ENCODE results near the gene RECK. TPM values are rescaled to one million over a fixed set of nuclear protein-coding genes. Genes with fewer than 3 reads are reported as not detected.

RECK gene
- total RNA-seq, 1 experiment from 2014 or later, result 10.3 TPM

- Histone ChIP-seq H3K4me2 (ENCODE audit: insufficient read depth, insufficient read length, low read length) (peak overlapping the region; percentile 55), H3K23ac (ENCODE audit: insufficient read length, low read depth, low read length) (no peak overlapping the region), H3K9me3 (ENCODE audit: control insufficient read depth, low read depth, low read length) (no peaks in the 10 kb centered on the region), H4K8ac (replicated peaks; ENCODE audit: insufficient read length, low read depth, low read length) (no peak overlapping the region), H3K56ac (ENCODE audit: insufficient read length, low read depth, low read length) (no peak overlapping the region), H3K27me3 (ENCODE audit: insufficient read depth, low read length) (no peaks in the 10 kb centered on the region), H3K4me1 (ENCODE audit: insufficient read depth, low read length) (no peaks in the 10 kb centered on the region), H4K91ac (ENCODE audit: insufficient read length, low read depth, low read length) (no peak overlapping the region), H4K5ac (ENCODE audit: insufficient read length, low read depth, low read length) (no peak overlapping the region), H3K18ac (ENCODE audit: insufficient read length, low read depth, low read length) (peak overlapping the region; percentile 36), H2AK5ac (ENCODE audit: insufficient read length, low read length) (no peak overlapping the region), H3K23me2 (ENCODE audit: insufficient read length, low read depth, low read length, poor library complexity, severe bottlenecking) (peaks cover 3% of the 10 kb centered on the region), H2BK15ac (ENCODE audit: low read depth, low read length) (no peak overlapping the region), H3K27ac (ENCODE audit: insufficient read length, low read depth, low read length) (no peak overlapping the region), H2BK20ac (ENCODE audit: low read depth, low read length, poor library complexity, severe bottlenecking) (no peak overlapping the region), H4K20me1 (ENCODE audit: control insufficient read depth, insufficient read depth, insufficient read length) (peaks cover 2% of the 10 kb centered on the region), H3T11ph (ENCODE audit: low read length) (no peak overlapping the region), H2BK12ac (ENCODE audit: insufficient read length, low read depth, low read length) (no peak overlapping the region), H3K79me1 (ENCODE audit: insufficient read depth, low read depth, low read length, poor library complexity, severe bottlenecking) (no peaks in the 10 kb centered on the region), H2BK120ac (ENCODE audit: low read depth, low read length, poor library complexity, severe bottlenecking) (no peak overlapping the region), H2BK5ac (ENCODE audit: insufficient read length, low read length) (no peak overlapping the region), H3K79me2 (ENCODE audit: insufficient read depth, low read length) (peaks cover 3% of the 10 kb centered on the region; the same call in 1 of the 2 replicates), H3K4ac (ENCODE audit: low read depth, low read length) (no peak overlapping the region), H2AFZ (ENCODE audit: low read length) (peak overlapping the region; percentile 9), H3K14ac (ENCODE audit: insufficient read depth, low read length) (peak overlapping the region; percentile 91), H3K9ac (ENCODE audit: extremely low read depth, insufficient read length, low read length) (peak overlapping the region; percentile 56)
- peak overlapping the region; percentile 26 to 96 (median 78); a peak in 6 of 7 replicates for H3K27ac Mint-ChIP-seq
- no CpG with 5 or more reads among the region's 20 CpGs for WGBS (ENCODE audit: extremely low coverage, insufficient read length, low lambda C conversion rate)
- H3K4me3 Mint-ChIP-seq, result peak overlapping the region; percentile 78 to 82
- H3K36me3 Mint-ChIP-seq (ENCODE audit: insufficient read depth in 1 of 3, low read depth in 3 of 3), result no peaks in the 10 kb centered on the region
- H3K4me1 Mint-ChIP-seq, result peaks cover 12 to 29% of the 10 kb centered on the region in 2 experiments
- DNase-seq, result no peak
- no peak for TF ChIP-seq CTCF (conservative IDR thresholded peaks at IDR 0.05)
- H3K27me3 Mint-ChIP-seq (ENCODE audit: low read depth), result peaks cover 6% of the 10 kb centered on the region; the same call in 1 of the 2 replicates
- H3K9me3 Mint-ChIP-seq, result no peaks in the 10 kb centered on the region
These were observed 397 bp upstream of the RECK start for GRCh38 chr9:36036253-36036779.

Data from H9 (cell line).